H9 (cell line): ENCODE data around the gene CYB5R2. TPM values are rescaled to one million over a fixed set of nuclear protein-coding genes. Genes with fewer than 3 reads are reported as not detected.

ENCODE experiments used
- DNase-seq: peaks from one replicate; pipeline ENCODE4 v3.0.0-alpha.2; 2017
- H2AFZ ChIP-seq: one replicate; pipeline ENCODE4 v1.6.1; 2013; ENCODE audit warnings: mild to moderate bottlenecking, low read length, control low read depth, moderate library complexity
- H2AK5ac ChIP-seq: 2 replicates; pipeline ENCODE4 v1.6.1; 2013; ENCODE audit warnings: low read length, control low read depth, mixed read lengths; ENCODE audit not compliant: insufficient read length
- H2BK120ac ChIP-seq: one replicate; pipeline ENCODE4 v1.6.1; 2013; ENCODE audit warnings: low read depth, mild to moderate bottlenecking, low read length, control low read depth, inconsistent platforms; ENCODE audit not compliant: poor library complexity, severe bottlenecking
- H2BK12ac ChIP-seq: 2 replicates; pipeline ENCODE4 v1.6.1; 2013; ENCODE audit warnings: low read length, control low read depth, mixed read lengths, low read depth; ENCODE audit not compliant: insufficient read length
- H2BK15ac ChIP-seq: 2 replicates; pipeline ENCODE4 v1.6.1; 2013; ENCODE audit warnings: low read depth, low read length, control low read depth
- H2BK20ac ChIP-seq: one replicate; pipeline ENCODE4 v1.6.1; 2013; ENCODE audit warnings: low read depth, mild to moderate bottlenecking, low read length, control low read depth, inconsistent platforms; ENCODE audit not compliant: poor library complexity, severe bottlenecking
- H2BK5ac ChIP-seq: 2 replicates; pipeline ENCODE4 v1.6.1; 2013; ENCODE audit warnings: low read length, control low read depth, mixed read lengths; ENCODE audit not compliant: insufficient read length
- H3K14ac ChIP-seq: 2 replicates; pipeline ENCODE4 v1.6.1; 2013; ENCODE audit warnings: low read length, control low read depth; ENCODE audit not compliant: insufficient read depth
- H3K18ac ChIP-seq: 2 replicates; pipeline ENCODE4 v1.6.1; 2013; ENCODE audit warnings: low read depth, mild to moderate bottlenecking, mixed read lengths, low read length, control low read depth; ENCODE audit not compliant: insufficient read length
- H3K23ac ChIP-seq: 2 replicates; pipeline ENCODE4 v1.6.1; 2013; ENCODE audit warnings: low read length, control low read depth, mixed read lengths, low read depth; ENCODE audit not compliant: insufficient read length
- H3K23me2 ChIP-seq: 2 replicates; pipeline ENCODE4 v1.6.1; 2013; ENCODE audit warnings: low read depth, mild to moderate bottlenecking, mixed read lengths, low read length, control low read depth; ENCODE audit not compliant: insufficient read length, poor library complexity, severe bottlenecking
- H3K27ac ChIP-seq: 2 replicates; pipeline ENCODE4 v1.5.1; 2013; ENCODE audit warnings: low read length, control low read depth, mixed read lengths, low read depth; ENCODE audit not compliant: insufficient read length
- H3K27me3 ChIP-seq: 2 replicates; pipeline ENCODE4 v1.6.1; 2013; ENCODE audit warnings: low read length, control low read depth, inconsistent platforms; ENCODE audit not compliant: insufficient read depth
- H3K4ac ChIP-seq: 2 replicates; pipeline ENCODE4 v1.6.1; 2013; ENCODE audit warnings: low read depth, mild to moderate bottlenecking, control low read depth, inconsistent platforms, low read length, moderate library complexity
- H3K4me1 ChIP-seq: 2 replicates; pipeline ENCODE4 v1.6.1; 2013; ENCODE audit warnings: low read length, control low read depth, inconsistent platforms; ENCODE audit not compliant: insufficient read depth
- H3K4me2 ChIP-seq: 2 replicates; pipeline ENCODE4 v1.6.1; 2013; ENCODE audit warnings: low read length, control low read depth, mixed read lengths; ENCODE audit not compliant: insufficient read length, insufficient read depth
- H3K56ac ChIP-seq: 2 replicates; pipeline ENCODE4 v1.6.1; 2013; ENCODE audit warnings: low read depth, mild to moderate bottlenecking, mixed read lengths, low read length, control low read depth; ENCODE audit not compliant: insufficient read length
- H3K79me1 ChIP-seq: 2 replicates; pipeline ENCODE4 v1.6.1; 2013; ENCODE audit warnings: low read depth, mild to moderate bottlenecking, moderate library complexity, low read length, control low read depth, inconsistent platforms; ENCODE audit not compliant: insufficient read depth, poor library complexity, severe bottlenecking
- H3K79me2 ChIP-seq: 2 replicates; pipeline ENCODE4 v1.6.1; 2013; ENCODE audit warnings: low read length, control low read depth, inconsistent platforms; ENCODE audit not compliant: insufficient read depth
- H3K9ac ChIP-seq: 2 replicates; pipeline ENCODE4 v1.6.1; 2013; ENCODE audit warnings: low read length, control low read depth, mixed read lengths; ENCODE audit not compliant: insufficient read length; ENCODE audit errors: extremely low read depth
- H3K9me3 ChIP-seq: one replicate; pipeline ENCODE4 v1.6.1; 2013; ENCODE audit warnings: low read depth, low read length, inconsistent platforms; ENCODE audit not compliant: control insufficient read depth
- H3T11ph ChIP-seq: one replicate; pipeline ENCODE4 v1.6.1; 2013; ENCODE audit warnings: mild to moderate bottlenecking, low read length, control low read depth, inconsistent platforms
- H4K20me1 ChIP-seq: one replicate; pipeline ENCODE4 v1.6.1; 2013; ENCODE audit not compliant: control insufficient read depth, insufficient read length, insufficient read depth
- H4K5ac ChIP-seq: 2 replicates; pipeline ENCODE4 v1.6.1; 2013; ENCODE audit warnings: low read depth, mild to moderate bottlenecking, mixed read lengths, low read length, control low read depth; ENCODE audit not compliant: insufficient read length
- H4K8ac ChIP-seq: replicated peaks from 2 replicates; pipeline ENCODE4 v1.6.1; 2013; ENCODE audit warnings: low read length, control low read depth, mixed read lengths, low read depth; ENCODE audit not compliant: insufficient read length
- H4K91ac ChIP-seq: 2 replicates; pipeline ENCODE4 v1.6.1; 2013; ENCODE audit warnings: low read depth, mild to moderate bottlenecking, moderate library complexity, mixed read lengths, low read length, control low read depth; ENCODE audit not compliant: insufficient read length
- H3K27ac Mint-ChIP-seq, 3 experiments: 2 replicates in 2 of 3; 3 replicates in 1 of 3; pipeline ENCODE4 v1.8.0; 2020 to 2021; ENCODE audit warnings: mixed read lengths in 3 of 3, mild to moderate bottlenecking in 1 of 3, moderate library complexity in 1 of 3
- H3K27me3 Mint-ChIP-seq: 2 replicates; pipeline ENCODE4 v1.8.0; 2021; ENCODE audit warnings: low read depth, mild to moderate bottlenecking, moderate library complexity, mixed read lengths
- H3K36me3 Mint-ChIP-seq, 3 experiments: 2 replicates in 2 of 3; 3 replicates in 1 of 3; pipeline ENCODE4 v1.8.0; 2020 to 2021; ENCODE audit warnings: low read depth in 3 of 3, mixed read lengths in 3 of 3; ENCODE audit not compliant: insufficient read depth in 1 of 3
- H3K4me1 Mint-ChIP-seq, 2 experiments: 2 replicates each; pipeline ENCODE4 v1.8.0; 2020; ENCODE audit warnings: mixed read lengths in 2 of 2
- H3K4me3 Mint-ChIP-seq, 2 experiments: 2 replicates in 1 of 2; 3 replicates in 1 of 2; pipeline ENCODE4 v1.8.0; 2020 to 2021; ENCODE audit warnings: mild to moderate bottlenecking in 2 of 2, mixed read lengths in 2 of 2, moderate library complexity in 1 of 2
- H3K9me3 Mint-ChIP-seq, 2 experiments: 2 replicates in 1 of 2; 3 replicates in 1 of 2; pipeline ENCODE4 v1.8.0; 2020; ENCODE audit warnings: mild to moderate bottlenecking in 2 of 2, mixed read lengths in 2 of 2, moderate library complexity in 1 of 2
- CTCF ChIP-seq: fragments of 200-600 bp; sonication (generic); conservative IDR thresholded peaks from 3 replicates; pipeline ENCODE4 v1.8.0; 2021; ENCODE audit warnings: antibody characterized with exemption, mild to moderate bottlenecking
- WGBS: extraction: QIAGEN DNeasy Blood & Tissue Kit; methylation state at CpG from one replicate; pipeline ENCODE4 v1.1.7; 2013; ENCODE audit warnings: missing lambda C conversion rate, low lambda C conversion rate, mixed read lengths; ENCODE audit not compliant: insufficient read length; ENCODE audit errors: extremely low coverage; 5-methylcytosine and 5-hydroxymethylcytosine counted together
- total RNA-seq: library from RNA; stranded (reverse); gene quantifications from 2 replicates; pipeline ENCODE4 v1.2.1, GENCODE V29; 2021

CYB5R2 gene
- total RNA-seq, 1 experiment from 2014 or later: 44.5 TPM

- Histone ChIP-seq H3K23me2 (peaks cover 10% of the 10 kb centered on the region), H3K56ac (no peak overlapping the region), H3K18ac (no peak overlapping the region), H3K79me2 (no peaks in the 10 kb centered on the region), H2AFZ (no peak overlapping the region), H2BK5ac (no peak overlapping the region), H3K27me3 (no peaks in the 10 kb centered on the region), H2BK15ac (no peak overlapping the region), H2BK20ac (no peak overlapping the region), H3K9me3 (no peaks in the 10 kb centered on the region), H2AK5ac (no peak overlapping the region), H2BK120ac (no peak overlapping the region), H4K8ac (no peak overlapping the region), H3K14ac (no peak overlapping the region), H4K20me1 (peaks cover 2% of the 10 kb centered on the region), H3K4ac (no peak overlapping the region), H3T11ph (no peak overlapping the region), H4K91ac (no peak overlapping the region), H4K5ac (no peak overlapping the region), H3K23ac (no peak overlapping the region), H3K4me1 (peaks cover 2% of the 10 kb centered on the region; the same call in 1 of the 2 replicates), H3K79me1 (no peaks in the 10 kb centered on the region), H3K9ac (no peak overlapping the region), H3K4me2 (no peak overlapping the region), H2BK12ac (no peak overlapping the region), H3K27ac (no peak overlapping the region)
- H3K4me1 Mint-ChIP-seq: peaks cover 53 to 62% of the 10 kb centered on the region in 2 experiments
- H3K4me3 Mint-ChIP-seq: no peak overlapping the region
- no CpG with 5 or more reads among the region's 3 CpGs for WGBS
- TF ChIP-seq CTCF: no peak
- H3K36me3 Mint-ChIP-seq: peaks cover 0 to 26% (median 5%) of the 10 kb centered on the region in 3 experiments; a peak in 6 of 7 replicates
- H3K27me3 Mint-ChIP-seq: peaks cover 6% of the 10 kb centered on the region
- DNase-seq: no peak
- H3K27ac Mint-ChIP-seq: no peak overlapping the region
- peaks cover 3 to 5% of the 10 kb centered on the region in 2 experiments; a peak in 2 of 5 replicates for H3K9me3 Mint-ChIP-seq
These were observed 2.3 kb upstream of the CYB5R2 start for GRCh38 chr11:7675631-7676030.
